WTC11 (cell line): ENCODE measurements around the gene MAFB. TPM values are rescaled to one million over a fixed set of nuclear protein-coding genes. Genes with fewer than 3 reads are reported as not detected.

Experiments used
- ATAC-seq: fragments of 200-7000 bp; cut with Tn5 transposase; 2 replicates; pipeline ENCODE4 v1.10.0; 2021; ENCODE audit warnings: mild to moderate bottlenecking, moderate library complexity
- CTCF ChIA-PET: fragments of 300-600 bp; sonication (Branson Sonifier 250); formaldehyde crosslinking; loops from one replicate; lab custom pipeline; 2021; ENCODE audit warnings: antibody characterized with exemption; lab: Charles Lee
- POLR2A ChIA-PET: fragments of 350-600 bp; sonication (Branson Sonifier 250); formaldehyde crosslinking; loops from one replicate; lab custom pipeline; 2021; ENCODE audit warnings: antibody characterized with exemption; lab: Charles Lee
- DNase-seq: peaks from one replicate; pipeline ENCODE4 v3.0.0; 2021; ENCODE audit warnings: low spot score
- H3K27ac Mint-ChIP-seq: 2 replicates; pipeline ENCODE4 v1.8.0; 2021; ENCODE audit warnings: mixed read lengths
- H3K27me3 Mint-ChIP-seq: 2 replicates; pipeline ENCODE4 v1.8.0; 2021; ENCODE audit warnings: low read depth, mild to moderate bottlenecking, moderate library complexity, mixed read lengths
- H3K36me3 Mint-ChIP-seq: 2 replicates; pipeline ENCODE4 v1.8.0; 2021; ENCODE audit warnings: mixed read lengths
- H3K4me1 Mint-ChIP-seq: 2 replicates; pipeline ENCODE4 v1.8.0; 2022; ENCODE audit warnings: mixed read lengths
- H3K4me3 Mint-ChIP-seq: 2 replicates; pipeline ENCODE4 v1.8.0; 2021; ENCODE audit warnings: mild to moderate bottlenecking, moderate library complexity, mixed read lengths
- H3K9me3 Mint-ChIP-seq: 2 replicates; pipeline ENCODE4 v1.8.0; 2021; ENCODE audit warnings: mixed read lengths
- CBFB ChIP-seq: sonication (generic); formaldehyde crosslinking; IDR thresholded peaks from 2 replicates; pipeline ENCODE4 v1.8.1; 2022; ENCODE audit warnings: mild to moderate bottlenecking, low read depth, missing genetic modification reagents
- CREM ChIP-seq: sonication (generic); formaldehyde crosslinking; IDR thresholded peaks from 2 replicates; pipeline ENCODE4 v1.8.1; 2022; ENCODE audit warnings: mild to moderate bottlenecking, missing genetic modification reagents, moderate library complexity
- ELF4 ChIP-seq: sonication (generic); formaldehyde crosslinking; IDR thresholded peaks from 2 replicates; pipeline ENCODE4 v1.8.1; 2022; ENCODE audit warnings: low read depth, mild to moderate bottlenecking, moderate library complexity, missing genetic modification reagents
- FOXJ3 ChIP-seq: sonication (generic); formaldehyde crosslinking; IDR thresholded peaks from 2 replicates; pipeline ENCODE4 v1.9.0; 2021; ENCODE audit warnings: missing genetic modification reagents, mild to moderate bottlenecking, borderline replicate concordance
- GRHL2 ChIP-seq: fragments of 250-450 bp; sonication (Bioruptor Pico); IDR thresholded peaks from 2 replicates; pipeline ENCODE4 v1.8.0; 2022; ENCODE audit warnings: mild to moderate bottlenecking, moderate library complexity; ENCODE audit not compliant: insufficient replicate concordance, severe bottlenecking
- GTF2I ChIP-seq: fragments of 250-450 bp; sonication (Bioruptor Pico); conservative IDR thresholded peaks from 2 replicates; pipeline ENCODE4 v1.4.0; 2021; ENCODE audit warnings: mild to moderate bottlenecking
- HMGA2 ChIP-seq: fragments of 250-450 bp; sonication (Bioruptor Pico); IDR thresholded peaks from 2 replicates; pipeline ENCODE4 v1.4.0; 2021; ENCODE audit warnings: mild to moderate bottlenecking, moderate library complexity
- HMGXB4 ChIP-seq: sonication (generic); formaldehyde crosslinking; IDR thresholded peaks from 2 replicates; pipeline ENCODE4 v1.8.1; 2023; ENCODE audit warnings: mild to moderate bottlenecking, moderate library complexity, missing genetic modification reagents
- KAT7 ChIP-seq: sonication (generic); formaldehyde crosslinking; IDR thresholded peaks from 2 replicates; pipeline ENCODE4 v1.8.1; 2023; ENCODE audit warnings: missing genetic modification reagents, mild to moderate bottlenecking, borderline replicate concordance
- MXD4 ChIP-seq: fragments of 250-450 bp; sonication (Bioruptor Pico); IDR thresholded peaks from 2 replicates; pipeline ENCODE4 v1.8.0; 2021; ENCODE audit warnings: mild to moderate bottlenecking, moderate library complexity, borderline replicate concordance
- NR3C1 ChIP-seq: sonication (generic); formaldehyde crosslinking; conservative IDR thresholded peaks from 2 replicates; pipeline ENCODE4 v1.8.1; 2023; ENCODE audit warnings: low read depth, mild to moderate bottlenecking, missing genetic modification reagents
- OVOL2 ChIP-seq: fragments of 250-450 bp; sonication (Bioruptor Pico); IDR thresholded peaks from 2 replicates; pipeline ENCODE4 v1.9.0; 2021; ENCODE audit warnings: mild to moderate bottlenecking, borderline replicate concordance
- SOX15 ChIP-seq: fragments of 250-450 bp; sonication (Bioruptor Pico); IDR thresholded peaks from 2 replicates; pipeline ENCODE4 v1.9.0; 2021; ENCODE audit warnings: mild to moderate bottlenecking
- SP1 ChIP-seq: sonication (generic); formaldehyde crosslinking; conservative IDR thresholded peaks from 2 replicates; pipeline ENCODE4 v1.8.1; 2022; ENCODE audit warnings: missing genetic modification reagents
- ZNF317 ChIP-seq: sonication (generic); formaldehyde crosslinking; IDR thresholded peaks from 2 replicates; pipeline ENCODE4 v1.8.1; 2023; ENCODE audit warnings: low read depth, mild to moderate bottlenecking, moderate library complexity, missing genetic modification reagents, borderline replicate concordance
- ZNF396 ChIP-seq: fragments of 250-450 bp; sonication (Bioruptor Pico); IDR thresholded peaks from 2 replicates; pipeline ENCODE4 v1.8.0; 2021; ENCODE audit warnings: mild to moderate bottlenecking, moderate library complexity, borderline replicate concordance
- ZNF425 ChIP-seq: fragments of 250-450 bp; sonication (Bioruptor Pico); conservative IDR thresholded peaks from 2 replicates; pipeline ENCODE4 v1.9.0; 2021; ENCODE audit warnings: mild to moderate bottlenecking
- total RNA-seq: library from RNA; stranded (reverse); gene quantifications from 3 replicates; pipeline ENCODE4 v1.2.3, GENCODE V29; 2021
- TF ChIP-seq, protein P1 (sequence below): fragments of 250-450 bp; sonication (Bioruptor Pico); IDR thresholded peaks from 2 replicates; pipeline ENCODE4 v1.9.0; 2021; ENCODE audit warnings: mild to moderate bottlenecking
- TF ChIP-seq, protein P2 (sequence below): sonication (generic); formaldehyde crosslinking; conservative IDR thresholded peaks from 2 replicates; pipeline ENCODE4 v1.8.1; 2022; ENCODE audit warnings: mild to moderate bottlenecking, missing genetic modification reagents
- TF ChIP-seq, protein P3 (sequence below): sonication (generic); formaldehyde crosslinking; IDR thresholded peaks from 2 replicates; pipeline ENCODE4 v1.8.1; 2022; ENCODE audit warnings: missing genetic modification reagents, borderline replicate concordance

MAFB gene
- total RNA-seq, 1 experiment from 2014 or later: 5.3 TPM

DNA sequence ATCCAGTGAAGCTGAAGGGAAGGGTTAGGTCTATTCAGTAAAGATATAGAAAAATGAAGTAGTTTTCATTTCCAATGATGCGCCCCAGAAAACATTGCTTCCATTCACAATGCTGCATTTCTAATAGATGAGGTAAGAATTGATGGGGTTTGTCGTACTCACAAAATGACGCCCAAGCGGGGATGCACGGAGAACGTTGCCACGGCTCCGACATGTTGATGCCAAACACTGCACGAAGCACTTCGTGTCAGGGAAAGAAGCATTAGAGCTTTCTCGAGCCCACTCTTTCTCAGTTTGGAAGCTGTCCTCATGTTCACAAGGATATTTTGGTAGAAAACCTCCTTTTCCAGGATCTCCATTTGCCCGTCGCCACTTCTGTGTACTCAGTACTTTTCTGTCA, 21.6 kb upstream of the MAFB start:
- H3K36me3 Mint-ChIP-seq: no peaks in the 10 kb centered on the region

GRCh38 chr20:40706977-40707582, 18.0 kb upstream of the MAFB start:
- peak overlapping the region; percentile 52; the same call in 1 of the 2 replicates for H3K27ac Mint-ChIP-seq
- ChIA-PET POLR2A (interaction anchor here (2.0 kb wide), 1 partner anchor 18 kb away, joined by 5 read pairs; the partner anchor contains the start of gene MAFB), CTCF (interaction anchor here (0.7 to 2.9 kb wide), 21 partner anchors 8 to 1460 kb away, joined by 3 to 24 read pairs (median 7); partner anchors contain the start of gene MAFB)
- peaks cover 11% of the 10 kb centered on the region for H3K4me1 Mint-ChIP-seq
- H3K36me3 Mint-ChIP-seq: peaks cover 11% of the 10 kb centered on the region
- TF ChIP-seq HMGXB4 (CRISPR knock-in tag) (no peak), GRHL2 (CRISPR knock-in tag) (no peak), NR3C1 (CRISPR knock-in tag) (no peak), SOX15 (CRISPR knock-in tag) (no peak), GTF2I (CRISPR knock-in tag) (no peak), ZNF425 (CRISPR knock-in tag) (no peak), CBFB (CRISPR knock-in tag) (no peak), SP1 (CRISPR knock-in tag) (no peak), HMGA2 (CRISPR knock-in tag) (no peak), CREM (no peak), ZNF317 (CRISPR knock-in tag) (no peak), KAT7 (CRISPR knock-in tag) (no peak), FOXJ3 (no peak), ELF4 (CRISPR knock-in tag) (no peak), MXD4 (CRISPR knock-in tag) (no peak)
- TF ChIP-seq, protein P1, sequence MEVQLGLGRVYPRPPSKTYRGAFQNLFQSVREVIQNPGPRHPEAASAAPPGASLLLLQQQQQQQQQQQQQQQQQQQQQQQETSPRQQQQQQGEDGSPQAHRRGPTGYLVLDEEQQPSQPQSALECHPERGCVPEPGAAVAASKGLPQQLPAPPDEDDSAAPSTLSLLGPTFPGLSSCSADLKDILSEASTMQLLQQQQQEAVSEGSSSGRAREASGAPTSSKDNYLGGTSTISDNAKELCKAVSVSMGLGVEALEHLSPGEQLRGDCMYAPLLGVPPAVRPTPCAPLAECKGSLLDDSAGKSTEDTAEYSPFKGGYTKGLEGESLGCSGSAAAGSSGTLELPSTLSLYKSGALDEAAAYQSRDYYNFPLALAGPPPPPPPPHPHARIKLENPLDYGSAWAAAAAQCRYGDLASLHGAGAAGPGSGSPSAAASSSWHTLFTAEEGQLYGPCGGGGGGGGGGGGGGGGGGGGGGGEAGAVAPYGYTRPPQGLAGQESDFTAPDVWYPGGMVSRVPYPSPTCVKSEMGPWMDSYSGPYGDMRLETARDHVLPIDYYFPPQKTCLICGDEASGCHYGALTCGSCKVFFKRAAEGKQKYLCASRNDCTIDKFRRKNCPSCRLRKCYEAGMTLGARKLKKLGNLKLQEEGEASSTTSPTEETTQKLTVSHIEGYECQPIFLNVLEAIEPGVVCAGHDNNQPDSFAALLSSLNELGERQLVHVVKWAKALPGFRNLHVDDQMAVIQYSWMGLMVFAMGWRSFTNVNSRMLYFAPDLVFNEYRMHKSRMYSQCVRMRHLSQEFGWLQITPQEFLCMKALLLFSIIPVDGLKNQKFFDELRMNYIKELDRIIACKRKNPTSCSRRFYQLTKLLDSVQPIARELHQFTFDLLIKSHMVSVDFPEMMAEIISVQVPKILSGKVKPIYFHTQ (CRISPR knock-in tag): no peak
- TF ChIP-seq, protein P2, sequence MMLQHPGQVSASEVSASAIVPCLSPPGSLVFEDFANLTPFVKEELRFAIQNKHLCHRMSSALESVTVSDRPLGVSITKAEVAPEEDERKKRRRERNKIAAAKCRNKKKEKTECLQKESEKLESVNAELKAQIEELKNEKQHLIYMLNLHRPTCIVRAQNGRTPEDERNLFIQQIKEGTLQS (CRISPR knock-in tag): no peak
- no peak overlapping the region for H3K4me3 Mint-ChIP-seq
- peaks cover 14% of the 10 kb centered on the region for H3K9me3 Mint-ChIP-seq
- DNase-seq: peak; percentile 70
- ATAC-seq: peak; percentile 100
- no peaks in the 10 kb centered on the region; the same call in none of the 2 replicates for H3K27me3 Mint-ChIP-seq

More for the DNA sequence above, 21.6 kb upstream of the MAFB start:
- POLR2A ChIA-PET: no interaction called here
- Mint-ChIP-seq H3K9me3 (no peaks in the 10 kb centered on the region), H3K4me1 (peaks cover 4% of the 10 kb centered on the region), H3K27me3 (no peaks in the 10 kb centered on the region), H3K4me3 (no peak overlapping the region), H3K27ac (no peak overlapping the region)
- TF ChIP-seq, protein P3, sequence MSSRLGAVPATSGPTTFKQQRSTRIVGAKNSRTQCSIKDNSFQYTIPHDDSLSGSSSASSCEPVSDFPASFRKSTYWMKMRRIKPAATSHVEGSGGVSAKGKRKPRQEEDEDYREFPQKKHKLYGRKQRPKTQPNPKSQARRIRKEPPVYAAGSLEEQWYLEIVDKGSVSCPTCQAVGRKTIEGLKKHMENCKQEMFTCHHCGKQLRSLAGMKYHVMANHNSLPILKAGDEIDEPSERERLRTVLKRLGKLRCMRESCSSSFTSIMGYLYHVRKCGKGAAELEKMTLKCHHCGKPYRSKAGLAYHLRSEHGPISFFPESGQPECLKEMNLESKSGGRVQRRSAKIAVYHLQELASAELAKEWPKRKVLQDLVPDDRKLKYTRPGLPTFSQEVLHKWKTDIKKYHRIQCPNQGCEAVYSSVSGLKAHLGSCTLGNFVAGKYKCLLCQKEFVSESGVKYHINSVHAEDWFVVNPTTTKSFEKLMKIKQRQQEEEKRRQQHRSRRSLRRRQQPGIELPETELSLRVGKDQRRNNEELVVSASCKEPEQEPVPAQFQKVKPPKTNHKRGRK (CRISPR knock-in tag): no peak
- TF ChIP-seq OVOL2 (no peak), ZNF396 (CRISPR knock-in tag) (no peak)
- ATAC-seq (no peak), DNase-seq (no peak)
- CTCF ChIA-PET: interaction anchor here (0.8 to 3.2 kb wide), 4 partner anchors 21 to 235 kb away, joined by 4 to 12 read pairs (median 6); partner anchors contain the start of gene MAFB
